ENCODE results near the gene YJU2.
"Not testable (repeated sequence)": the region's sequence is repeated elsewhere in the genome, so short reads cannot be mapped to it uniquely, and the experiment has no call there.

Gene YJU2

GRCh38 chr19:4246767-4247593 is at the start of gene YJU2:
YJU2 (plus strand) TSS chr19:4247080; CDS start chr19:4247147, 67 bp downstream.
- DNase-seq, result peak; percentile 97

GRCh38 chr19:4197228-4197624 is 49.7 kb upstream of the YJU2 start:
- DNase-seq, result no peak

GRCh38 chr19:4197625-4198466 is 49.0 kb upstream of the YJU2 start:
- no peak for DNase-seq

DNA sequence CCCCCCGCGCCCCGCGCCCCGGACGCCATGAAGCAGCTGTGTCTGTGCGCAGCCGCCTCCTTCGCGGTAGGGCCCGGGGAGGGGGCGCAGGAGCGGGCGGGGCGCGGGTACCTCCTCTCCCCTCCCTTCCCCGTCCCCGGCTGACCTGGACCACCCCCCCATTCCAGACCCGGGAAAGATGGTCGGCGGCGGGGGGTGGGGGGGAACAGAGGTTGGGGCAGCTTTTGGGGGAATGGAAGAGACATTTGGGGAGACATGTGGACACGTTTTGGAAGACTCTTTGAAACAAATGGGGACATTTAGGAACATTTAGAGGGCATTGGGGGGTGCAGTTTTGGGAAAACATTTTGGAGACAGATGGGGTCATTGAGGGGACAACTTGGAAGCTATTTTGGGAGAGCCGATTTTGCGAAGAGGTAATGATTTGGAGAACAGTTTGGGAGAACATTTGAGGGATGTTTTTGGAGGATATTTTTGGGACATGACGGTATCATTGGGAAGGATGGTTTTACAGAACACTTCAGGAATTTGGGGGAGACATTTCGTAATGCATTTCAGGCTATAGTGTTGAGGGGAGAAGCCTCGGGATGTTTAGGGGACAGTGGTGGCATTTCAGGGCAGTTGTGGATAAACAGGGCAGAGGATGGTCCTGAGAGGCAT is 48.3 kb upstream of the YJU2 start:
- no peak for DNase-seq

- DNase-seq, result no peak
These were observed 47.1 kb upstream of the YJU2 start for GRCh38 chr19:4199699-4200293.

DNA sequence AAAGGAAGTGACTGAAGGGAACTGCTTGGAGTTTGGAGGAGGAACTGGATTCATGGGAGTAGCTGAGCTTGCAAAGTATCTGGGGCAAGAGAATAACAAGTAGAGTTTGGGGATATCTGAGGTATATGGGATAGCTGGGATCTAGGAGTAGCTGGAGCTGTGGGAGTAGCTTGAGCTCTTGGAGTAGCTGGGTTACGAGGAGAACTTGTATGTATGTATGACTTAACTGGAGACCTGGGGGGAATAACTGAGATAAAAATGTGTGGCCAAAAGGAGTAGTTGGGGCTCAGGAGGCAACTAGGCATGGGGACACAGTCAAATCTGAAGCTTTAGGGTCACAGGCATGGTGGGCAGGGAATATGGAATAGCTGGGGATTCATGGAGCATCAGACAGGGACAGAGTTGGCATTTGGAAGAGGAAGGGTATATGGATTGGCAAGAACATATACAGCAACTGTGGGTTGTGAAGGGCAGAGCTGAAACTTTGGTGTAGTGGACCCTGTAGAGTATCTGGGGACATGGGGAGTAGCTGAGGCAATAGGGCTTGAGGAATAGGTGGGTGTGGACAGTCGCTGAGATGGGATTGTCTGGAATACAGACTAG is 45.8 kb upstream of the YJU2 start:
- no peak for DNase-seq

- no peak for DNase-seq
These were observed 45.1 kb upstream of the YJU2 start for GRCh38 chr19:4201798-4202197.

- no peak for DNase-seq
These were observed 39.9 kb upstream of the YJU2 start for GRCh38 chr19:4206818-4207484.

DNA sequence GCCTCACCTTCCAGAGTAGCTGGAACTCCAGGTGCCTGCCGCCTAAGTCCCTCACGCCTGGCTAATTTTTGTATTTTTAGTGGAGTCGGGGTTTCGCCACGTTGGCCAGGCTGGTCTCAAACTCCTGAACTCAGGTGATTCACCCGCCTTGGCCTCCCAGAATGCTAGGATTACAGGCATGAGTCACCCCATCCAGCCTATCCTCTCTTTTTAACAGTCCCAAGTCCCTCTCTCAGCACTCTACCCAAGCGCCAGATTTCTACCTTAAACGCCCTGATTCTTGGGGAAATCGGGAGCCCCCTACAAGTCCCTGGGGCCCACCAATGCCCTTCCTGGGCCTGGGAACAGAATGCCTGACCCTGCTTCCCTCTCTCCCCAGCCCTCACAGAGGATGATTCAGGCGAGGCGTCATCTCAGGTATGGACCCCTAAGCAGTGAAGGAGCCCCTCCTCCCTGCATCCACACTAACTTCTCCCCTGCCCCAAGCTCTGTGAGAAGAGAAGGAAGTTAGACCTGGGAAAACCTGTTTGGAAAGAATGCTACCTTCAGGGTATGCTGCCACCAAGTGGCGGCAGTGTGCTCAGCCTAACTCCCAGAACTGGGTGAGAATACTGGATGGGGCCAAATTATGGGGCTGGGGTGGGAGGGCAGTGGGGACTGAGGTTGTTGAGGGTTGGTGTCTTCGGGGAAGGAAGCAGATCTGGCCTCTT is 38.3 kb upstream of the YJU2 start:
- no peak for DNase-seq

DNA sequence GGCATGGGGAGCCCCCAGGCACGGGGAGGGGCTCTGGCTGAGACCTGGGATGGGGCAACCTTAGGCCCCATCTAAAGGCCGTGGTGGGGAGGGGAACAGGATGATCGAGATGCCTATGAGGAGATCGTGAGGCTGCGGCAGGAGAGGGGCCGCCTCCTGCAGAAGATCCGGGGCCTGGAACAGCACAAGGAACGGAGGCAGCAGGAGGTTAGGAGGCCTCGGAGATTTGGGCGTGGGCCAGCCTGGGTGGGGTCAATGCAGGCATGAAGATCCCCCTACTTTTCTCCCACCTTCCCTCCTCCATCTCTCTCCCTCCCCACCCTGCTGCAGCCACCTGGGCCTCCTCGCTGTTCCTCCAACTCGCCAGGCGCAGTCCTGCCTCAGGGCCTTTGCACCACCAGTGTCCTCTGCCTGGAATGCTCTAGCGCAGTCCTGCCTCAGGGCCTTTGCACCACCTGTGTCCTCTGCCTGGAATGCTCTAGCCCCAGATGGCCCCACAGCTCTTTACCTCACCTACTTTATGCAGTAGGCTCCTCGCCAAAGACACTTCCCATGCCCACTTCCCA is 36.6 kb upstream of the YJU2 start:
- no peak for DNase-seq

GRCh38 chr19:4213116-4213515 is 33.8 kb upstream of the YJU2 start:
- no peak for DNase-seq

GRCh38 chr19:4215807-4216206 is 31.1 kb upstream of the YJU2 start:
- DNase-seq, result no peak

DNA sequence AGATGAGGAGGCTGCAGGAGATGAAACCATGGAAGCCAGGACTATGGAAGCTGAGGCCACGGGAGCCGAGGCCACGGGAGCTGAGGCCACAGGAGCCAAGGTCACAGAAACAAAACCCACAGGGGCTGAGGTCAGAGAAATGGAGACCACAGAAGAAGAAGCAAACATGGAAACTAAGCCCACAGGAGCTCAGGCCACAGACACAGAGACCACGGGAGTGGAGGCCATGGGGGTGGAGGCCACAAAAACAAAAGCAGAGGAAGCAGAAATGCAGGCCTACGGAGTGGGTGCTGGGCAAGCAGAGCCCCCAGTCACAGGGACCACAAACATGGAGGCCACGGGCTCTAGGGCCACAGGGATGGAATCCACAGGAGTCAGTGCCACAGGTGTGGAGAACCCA is 30.0 kb upstream of the YJU2 start:
- no peak for DNase-seq

- DNase-seq, result no peak
These were observed 29.2 kb upstream of the YJU2 start for GRCh38 chr19:4217429-4218264.

GRCh38 chr19:4218523-4218922 is 28.4 kb upstream of the YJU2 start:
- not testable (repeated sequence) for DNase-seq

- no peak for DNase-seq
These were observed 26.7 kb upstream of the YJU2 start for GRCh38 chr19:4220188-4220587.

DNA sequence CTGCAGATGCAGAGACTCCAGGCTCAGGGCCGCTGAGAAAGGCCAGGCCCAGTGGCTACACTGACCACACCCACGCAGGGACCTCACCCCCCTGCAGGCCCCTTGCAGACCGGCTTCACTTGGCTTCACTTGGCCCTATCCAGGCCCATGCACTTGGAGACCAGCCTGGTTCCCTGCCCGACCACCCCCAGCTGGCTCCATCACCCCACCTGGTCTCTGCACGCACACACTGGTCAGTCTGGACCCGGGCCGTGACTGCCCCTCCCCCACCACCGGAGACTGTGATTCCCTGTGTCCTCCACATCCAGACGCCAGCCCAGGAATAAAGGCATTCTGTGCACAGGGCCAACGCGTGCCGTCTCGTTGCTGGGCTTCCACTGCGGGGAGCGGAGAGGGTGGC is 22.4 kb upstream of the YJU2 start:
- no peak for DNase-seq

DNA sequence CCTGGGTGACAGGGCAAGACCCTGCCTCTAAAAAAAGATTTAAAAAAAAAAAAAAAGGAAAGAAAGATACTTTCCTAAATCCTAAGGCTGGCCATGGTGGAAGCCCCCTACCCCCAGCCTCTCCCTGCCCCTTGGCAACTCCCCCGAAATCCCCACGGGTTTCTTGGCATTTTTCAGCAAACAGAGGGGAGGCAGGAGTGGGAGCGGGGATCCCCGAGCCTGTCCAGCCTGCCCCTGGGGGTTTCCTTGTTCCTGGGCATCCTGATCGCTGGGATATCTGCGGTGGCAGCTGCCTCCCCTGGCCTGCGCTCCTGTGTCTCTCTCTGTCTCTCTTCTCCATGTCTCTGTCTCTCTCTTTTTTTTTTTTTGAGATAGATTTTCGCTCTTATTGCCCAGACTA is 21.0 kb upstream of the YJU2 start:
- no peak for DNase-seq

- no peak for DNase-seq
These were observed 19.1 kb upstream of the YJU2 start for GRCh38 chr19:4227771-4228170.

- no peak for DNase-seq
These were observed 18.1 kb upstream of the YJU2 start for GRCh38 chr19:4228765-4229178.
